ENCODE measurements around the gene ALAS1.

DNA sequence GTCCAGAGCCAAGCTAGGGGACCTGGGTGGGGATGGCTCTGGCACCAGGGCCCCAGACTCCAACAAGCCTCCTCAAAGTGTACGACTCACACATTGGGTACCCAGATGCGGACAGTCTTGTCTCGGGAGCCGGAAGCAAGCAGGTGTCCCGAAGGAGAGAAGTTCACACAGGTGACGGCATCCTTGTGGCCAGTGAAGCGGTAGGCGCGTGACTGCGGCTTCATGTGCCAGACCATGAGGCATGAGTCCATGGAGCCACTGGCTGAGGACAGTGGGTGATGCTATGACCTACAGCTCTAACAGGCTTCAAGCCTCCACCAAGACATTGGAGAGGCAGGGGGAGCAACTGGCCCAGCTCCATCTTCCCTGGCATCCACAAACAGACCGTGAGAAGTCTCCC, 48.2 kb upstream of the ALAS1 start:
- TF ChIP-seq, protein P1, sequence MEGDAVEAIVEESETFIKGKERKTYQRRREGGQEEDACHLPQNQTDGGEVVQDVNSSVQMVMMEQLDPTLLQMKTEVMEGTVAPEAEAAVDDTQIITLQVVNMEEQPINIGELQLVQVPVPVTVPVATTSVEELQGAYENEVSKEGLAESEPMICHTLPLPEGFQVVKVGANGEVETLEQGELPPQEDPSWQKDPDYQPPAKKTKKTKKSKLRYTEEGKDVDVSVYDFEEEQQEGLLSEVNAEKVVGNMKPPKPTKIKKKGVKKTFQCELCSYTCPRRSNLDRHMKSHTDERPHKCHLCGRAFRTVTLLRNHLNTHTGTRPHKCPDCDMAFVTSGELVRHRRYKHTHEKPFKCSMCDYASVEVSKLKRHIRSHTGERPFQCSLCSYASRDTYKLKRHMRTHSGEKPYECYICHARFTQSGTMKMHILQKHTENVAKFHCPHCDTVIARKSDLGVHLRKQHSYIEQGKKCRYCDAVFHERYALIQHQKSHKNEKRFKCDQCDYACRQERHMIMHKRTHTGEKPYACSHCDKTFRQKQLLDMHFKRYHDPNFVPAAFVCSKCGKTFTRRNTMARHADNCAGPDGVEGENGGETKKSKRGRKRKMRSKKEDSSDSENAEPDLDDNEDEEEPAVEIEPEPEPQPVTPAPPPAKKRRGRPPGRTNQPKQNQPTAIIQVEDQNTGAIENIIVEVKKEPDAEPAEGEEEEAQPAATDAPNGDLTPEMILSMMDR (conservative IDR thresholded peaks at IDR 0.05): no peak
- TF ChIP-seq EZH2 (IDR thresholded peaks at IDR 0.05; ENCODE audit: low read depth): no peak

Measured in PC-9 (cell line).